Activated CD8-positive, alpha-beta memory T cell treated with anti-CD3 and anti-CD28 coated beads for 48 hours (primary cell): ENCODE data around the gene RPS15A.

Source experiments
- DNase-seq, 3 experiments: peaks; one replicate each; pipeline ENCODE4 v3.0.0-alpha.2; 2020; ENCODE audit warnings: low read depth in 2 of 3, low spot score in 2 of 3

RPS15A gene

GRCh38 chr16:18789850-18790706 is at the start of gene RPS15A:
Gene RPS15A, minus strand, starts transcription at chr16:18790334. Its CDS starts 1,221 bp downstream, at chr16:18789113.
- peak; percentile 78 to 84 (median 81) for DNase-seq

- no peak for DNase-seq
Observed at GRCh38 chr16:18839555-18839954, 49.4 kb upstream of the RPS15A start.

GRCh38 chr16:18836702-18837101 is 46.6 kb upstream of the RPS15A start:
- no peak for DNase-seq

GRCh38 chr16:18834864-18835263 is 44.7 kb upstream of the RPS15A start:
- DNase-seq: no peak

GRCh38 chr16:18833707-18834505 is 43.8 kb upstream of the RPS15A start:
- DNase-seq: no peak

GRCh38 chr16:18832613-18833012 is 42.5 kb upstream of the RPS15A start:
- no peak for DNase-seq

- DNase-seq: no peak
Observed at GRCh38 chr16:18832006-18832405, 41.9 kb upstream of the RPS15A start.

- DNase-seq: no peak
Observed at GRCh38 chr16:18829251-18829650, 39.1 kb upstream of the RPS15A start.

- DNase-seq: no peak
Observed at GRCh38 chr16:18827890-18828289, 37.8 kb upstream of the RPS15A start.

GRCh38 chr16:18816286-18816685 is 26.2 kb upstream of the RPS15A start:
- DNase-seq: no peak

GRCh38 chr16:18811925-18812324 is 21.8 kb upstream of the RPS15A start:
- no peak for DNase-seq

GRCh38 chr16:18809165-18809564 is 19.0 kb upstream of the RPS15A start:
- no peak for DNase-seq

GRCh38 chr16:18805257-18805773 is 15.2 kb upstream of the RPS15A start:
- no peak for DNase-seq

- no peak for DNase-seq
Observed at GRCh38 chr16:18804540-18804939, 14.4 kb upstream of the RPS15A start.

- DNase-seq: no peak
Observed at GRCh38 chr16:18803569-18804462, 13.7 kb upstream of the RPS15A start.

- no peak for DNase-seq
Observed at GRCh38 chr16:18802767-18803343, 12.7 kb upstream of the RPS15A start.

GRCh38 chr16:18801145-18801972 is 11.2 kb upstream of the RPS15A start, which contains the start of gene ARL6IP1:
Gene ARL6IP1, minus strand, starts transcription at chr16:18801549. Its CDS starts 83 bp downstream, at chr16:18801466.
- peak; percentile 94 to 96 (median 95) for DNase-seq

- no peak for DNase-seq
Observed at GRCh38 chr16:18800775-18801144, 10.6 kb upstream of the RPS15A start.

- no peak for DNase-seq
Observed at GRCh38 chr16:18800293-18800692, 10.2 kb upstream of the RPS15A start.

GRCh38 chr16:18799500-18799899 is 9.4 kb upstream of the RPS15A start:
- no peak for DNase-seq
